GM20000 (cell line): Measurements from ENCODE around the gene C1orf226.
A peak's percentile ranks its signal among the peaks of the same experiment; 100 is the strongest.

Experiments used
- DNase-seq: peaks from one replicate; pipeline ENCODE4 v3.0.0; 2012; ENCODE audit warnings: low spot score
- TF ChIP-seq, protein P1 (sequence below): IDR thresholded peaks from 2 replicates; pipeline ENCODE4 v1.5.1; 2012; ENCODE audit warnings: mild to moderate bottlenecking, control low read depth; ENCODE audit errors: extremely low read depth, missing control alignments

The C1orf226 gene

DNA sequence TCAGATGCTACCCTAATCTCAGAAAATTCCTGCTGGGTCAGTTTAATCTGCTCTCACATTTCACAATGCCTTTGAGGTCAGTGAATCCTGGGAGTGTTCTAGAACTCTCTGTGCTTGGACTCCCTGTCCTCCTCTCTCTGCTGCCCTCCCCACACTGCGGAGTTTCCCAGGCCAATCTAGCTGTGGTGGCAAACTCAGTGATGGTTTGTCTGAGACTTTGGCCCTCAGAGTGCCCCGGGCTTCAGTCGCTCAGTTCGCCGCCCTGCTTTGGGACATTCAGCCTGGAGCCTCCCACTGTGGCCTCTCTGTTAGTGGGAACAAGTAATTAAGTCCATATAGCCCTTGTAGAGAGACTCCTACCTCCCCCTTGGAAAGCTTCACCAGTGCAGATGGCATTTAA is 7.1 kb downstream of the C1orf226 start:
- TF ChIP-seq, protein P1, sequence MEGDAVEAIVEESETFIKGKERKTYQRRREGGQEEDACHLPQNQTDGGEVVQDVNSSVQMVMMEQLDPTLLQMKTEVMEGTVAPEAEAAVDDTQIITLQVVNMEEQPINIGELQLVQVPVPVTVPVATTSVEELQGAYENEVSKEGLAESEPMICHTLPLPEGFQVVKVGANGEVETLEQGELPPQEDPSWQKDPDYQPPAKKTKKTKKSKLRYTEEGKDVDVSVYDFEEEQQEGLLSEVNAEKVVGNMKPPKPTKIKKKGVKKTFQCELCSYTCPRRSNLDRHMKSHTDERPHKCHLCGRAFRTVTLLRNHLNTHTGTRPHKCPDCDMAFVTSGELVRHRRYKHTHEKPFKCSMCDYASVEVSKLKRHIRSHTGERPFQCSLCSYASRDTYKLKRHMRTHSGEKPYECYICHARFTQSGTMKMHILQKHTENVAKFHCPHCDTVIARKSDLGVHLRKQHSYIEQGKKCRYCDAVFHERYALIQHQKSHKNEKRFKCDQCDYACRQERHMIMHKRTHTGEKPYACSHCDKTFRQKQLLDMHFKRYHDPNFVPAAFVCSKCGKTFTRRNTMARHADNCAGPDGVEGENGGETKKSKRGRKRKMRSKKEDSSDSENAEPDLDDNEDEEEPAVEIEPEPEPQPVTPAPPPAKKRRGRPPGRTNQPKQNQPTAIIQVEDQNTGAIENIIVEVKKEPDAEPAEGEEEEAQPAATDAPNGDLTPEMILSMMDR: no peak

DNA sequence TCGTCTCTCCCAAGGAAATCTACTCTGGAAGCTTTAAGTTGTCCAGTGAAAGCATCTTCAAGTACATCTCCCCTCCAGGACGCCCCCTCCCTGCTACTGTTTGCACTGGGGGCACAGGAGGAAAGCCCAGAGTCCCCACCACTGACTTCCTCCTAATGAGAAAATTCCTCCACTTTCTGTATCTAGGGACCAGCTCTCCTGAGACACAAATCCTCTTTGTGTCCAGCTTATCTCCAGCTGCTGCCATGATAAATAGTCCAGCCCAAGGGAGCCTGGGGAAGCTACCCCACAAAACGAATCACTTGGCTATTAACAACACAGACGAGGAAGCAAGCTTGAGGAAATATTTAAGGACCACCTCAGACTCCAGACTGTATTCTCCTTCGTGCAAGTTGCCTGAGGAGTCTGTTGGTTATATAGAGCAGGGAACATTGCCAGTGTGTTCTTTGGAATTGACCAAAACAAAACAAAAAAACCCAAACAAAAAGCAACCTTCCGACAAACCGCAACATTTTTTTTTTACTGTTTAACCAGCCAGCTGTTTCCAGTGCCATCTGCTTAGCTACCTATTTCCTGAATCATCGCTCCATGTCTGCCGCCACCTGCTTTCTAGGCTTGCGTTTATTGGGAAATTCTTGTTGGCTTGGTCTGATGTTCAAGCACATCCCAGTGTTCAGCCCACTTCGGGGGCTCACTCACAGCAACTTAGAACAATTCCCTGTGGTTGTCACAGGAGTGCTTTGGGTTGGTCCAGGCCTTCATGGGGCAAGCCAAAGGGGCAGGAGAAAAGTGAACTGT is 7.7 kb downstream of the C1orf226 start:
- TF ChIP-seq, protein P1: no peak
- no peak for DNase-seq

More for the DNA sequence above, 7.1 kb downstream of the C1orf226 start:
- no peak for DNase-seq

DNA sequence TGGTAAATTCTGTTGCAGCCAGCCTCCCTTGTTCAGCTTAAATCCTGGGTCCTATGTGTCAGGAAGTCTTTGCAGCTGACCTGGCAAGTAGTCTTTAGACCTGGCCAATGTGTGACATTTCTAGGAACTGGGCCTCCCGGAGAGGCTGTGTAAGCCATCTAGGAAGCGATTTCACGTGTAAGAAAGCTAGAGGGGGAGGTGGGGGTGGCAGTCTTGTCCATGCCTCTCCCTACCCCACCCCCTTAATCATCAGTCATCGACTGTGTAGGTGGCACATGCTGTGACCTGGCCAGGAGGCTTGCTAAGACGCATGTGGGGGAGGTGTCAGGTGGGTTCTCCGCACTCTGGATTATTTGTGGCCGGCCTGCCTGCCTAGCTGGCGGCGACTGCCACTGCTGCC is 8.4 kb downstream of the C1orf226 start:
- TF ChIP-seq, protein P1: no peak
- DNase-seq: no peak

DNA sequence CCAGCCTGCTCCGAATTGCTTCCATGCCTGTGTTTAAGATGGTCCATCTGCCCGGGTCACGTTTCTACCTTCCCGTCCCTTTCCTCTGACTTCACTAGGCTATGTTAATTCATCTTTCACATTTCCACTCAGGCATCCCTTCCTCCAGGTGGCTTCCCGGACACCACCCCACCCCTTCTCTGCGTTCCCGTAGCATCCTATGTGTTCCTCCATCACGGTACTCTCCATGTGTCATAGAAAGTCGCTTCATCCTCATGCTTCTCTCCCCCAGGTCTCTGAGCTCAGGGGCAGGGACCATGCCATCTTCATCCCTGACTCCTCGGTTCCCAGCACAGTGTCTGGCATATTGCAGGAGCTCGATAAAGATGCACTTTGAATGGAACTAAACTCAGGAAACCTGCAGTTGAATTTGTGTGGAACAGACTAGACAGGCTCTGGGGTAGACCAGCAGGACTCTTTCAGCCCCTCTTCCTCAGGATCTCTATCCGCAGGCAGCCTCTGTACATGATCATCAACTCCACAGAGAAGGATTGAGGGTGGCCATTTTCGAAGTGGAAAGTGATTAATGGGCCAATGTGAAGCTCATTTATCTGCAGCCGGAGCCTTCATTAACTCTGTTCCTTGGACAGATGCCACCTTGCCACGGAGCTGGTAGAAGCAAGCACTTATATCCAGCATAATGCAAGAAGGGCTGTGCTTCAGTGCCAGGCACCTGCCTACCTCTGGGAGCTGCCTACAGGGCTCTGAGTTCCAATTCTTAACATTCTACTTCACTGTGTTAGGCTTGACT is 9.1 kb downstream of the C1orf226 start:
- TF ChIP-seq, protein P1: no peak
- DNase-seq: no peak

DNA sequence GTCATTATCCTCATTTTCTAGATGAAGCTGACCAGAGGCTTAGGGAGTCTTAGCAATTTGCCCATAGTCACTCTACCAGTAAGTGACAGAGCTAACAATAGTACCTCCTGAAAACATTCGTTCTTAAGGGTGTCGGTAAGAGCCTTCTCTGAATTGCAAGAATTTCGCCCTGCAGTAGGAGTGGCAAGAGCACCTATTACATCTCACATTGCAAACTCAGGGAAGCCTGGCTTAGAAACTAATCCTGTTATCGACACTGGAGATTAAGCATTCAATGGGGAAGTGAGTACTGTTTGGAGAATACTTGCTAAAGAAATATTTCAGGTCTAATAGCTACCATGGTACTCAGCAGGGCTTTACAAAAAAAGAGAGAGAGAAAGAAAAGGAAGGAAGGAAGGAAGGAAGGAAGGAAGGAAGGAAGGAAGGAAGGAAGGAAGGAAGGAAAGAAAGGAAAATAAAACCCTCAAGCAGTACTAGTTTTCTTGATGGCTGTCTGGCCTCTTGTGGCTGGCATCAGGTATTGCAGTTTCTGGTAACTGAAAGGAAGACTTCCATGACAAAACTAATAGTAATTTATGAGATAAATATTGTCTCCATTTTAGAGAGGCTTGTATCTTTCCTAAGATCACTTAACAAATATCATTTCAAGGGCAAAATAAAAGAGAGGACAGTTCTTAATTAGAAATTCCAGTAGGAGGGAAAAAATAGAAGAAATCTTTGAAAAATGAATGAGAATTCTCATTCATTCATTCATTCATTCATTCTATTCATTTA is 10.4 kb downstream of the C1orf226 start:
- TF ChIP-seq, protein P1: peak; percentile 75
- peak; percentile 53 for DNase-seq

DNA sequence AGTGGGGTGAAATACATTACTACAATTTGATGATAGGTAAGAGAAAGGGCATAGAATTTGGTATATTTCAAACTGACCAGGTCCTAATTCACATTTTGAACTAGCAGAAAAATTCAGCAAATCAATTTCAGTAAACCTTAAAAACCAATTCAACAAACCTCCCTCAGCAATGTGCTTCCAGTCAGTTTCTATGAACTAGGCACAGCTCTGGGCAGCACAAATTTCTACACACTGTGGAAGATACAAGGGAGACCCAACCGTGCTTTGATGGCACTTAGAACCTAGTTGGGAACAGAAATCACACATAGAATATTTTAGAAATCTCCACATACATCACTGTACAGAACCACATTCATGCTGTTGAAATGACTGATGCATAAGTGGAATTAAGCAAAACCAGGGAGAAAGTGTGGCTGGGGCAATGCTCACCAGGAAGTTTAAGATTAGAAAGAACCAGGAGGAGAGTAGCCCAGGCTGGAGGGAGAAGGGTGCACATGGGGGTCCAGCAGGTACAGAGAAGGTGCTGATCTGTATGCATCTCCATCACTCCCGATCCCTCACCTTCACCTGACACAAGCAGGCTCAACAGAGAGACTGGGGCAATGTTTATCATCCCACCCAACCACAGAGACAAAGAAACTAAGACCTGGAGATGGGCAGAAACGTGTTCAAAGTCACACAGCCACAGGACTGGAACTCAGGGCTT is 14.8 kb downstream of the C1orf226 start:
- no peak for DNase-seq
- TF ChIP-seq, protein P1: no peak
